HG02884 (cell line): Measurements from ENCODE around the gene MROH7.

Source experiments
- ATAC-seq: cut with Tn5 transposase; IDR thresholded peaks from one replicate; pipeline ENCODE4 v1.9.1; 2021; ENCODE audit warnings: mild to moderate bottlenecking, moderate library complexity; ENCODE audit not compliant: unreplicated experiment

The MROH7 gene

DNA sequence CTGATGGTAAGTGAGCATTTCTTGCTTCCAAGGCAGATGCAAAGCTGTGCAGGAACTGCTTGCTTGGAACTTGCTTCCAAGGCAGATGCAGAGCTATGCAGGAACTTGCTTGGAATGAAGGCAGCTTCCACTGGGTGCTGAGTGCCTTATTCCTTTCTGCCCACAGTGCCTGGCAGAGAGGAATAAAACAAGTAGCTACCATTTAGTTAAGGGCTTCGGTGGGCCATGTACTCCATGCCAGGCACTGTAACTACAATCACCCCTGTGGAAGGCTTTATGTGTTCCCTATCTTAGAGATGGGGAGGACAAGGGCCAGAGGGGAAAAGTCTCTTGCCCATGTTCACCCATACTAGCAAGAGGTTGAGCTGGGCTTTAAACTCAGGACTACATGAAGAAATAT lies 8.3 kb downstream of the MROH7 start:
- no peak for ATAC-seq

DNA sequence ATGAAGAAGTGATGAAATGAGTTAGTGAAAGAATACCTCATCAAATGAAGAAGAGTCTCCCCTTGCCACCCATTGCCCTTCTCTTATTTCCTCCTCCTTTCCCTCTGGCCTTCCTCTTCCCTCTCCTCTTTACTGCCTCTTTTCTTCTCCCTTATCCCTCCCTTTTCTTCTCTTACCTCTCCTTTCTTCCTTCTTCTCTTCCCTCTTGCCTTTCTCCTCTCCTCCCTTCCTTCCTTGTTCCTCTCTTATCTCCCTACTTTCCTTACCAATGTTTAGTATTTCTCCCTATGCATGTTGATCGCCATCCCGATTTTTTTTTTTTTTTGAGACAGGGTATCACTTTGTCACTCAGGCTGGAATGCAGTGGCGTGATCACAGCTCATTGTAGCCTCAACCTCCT lies 8.8 kb downstream of the MROH7 start:
- ATAC-seq = no peak

DNA sequence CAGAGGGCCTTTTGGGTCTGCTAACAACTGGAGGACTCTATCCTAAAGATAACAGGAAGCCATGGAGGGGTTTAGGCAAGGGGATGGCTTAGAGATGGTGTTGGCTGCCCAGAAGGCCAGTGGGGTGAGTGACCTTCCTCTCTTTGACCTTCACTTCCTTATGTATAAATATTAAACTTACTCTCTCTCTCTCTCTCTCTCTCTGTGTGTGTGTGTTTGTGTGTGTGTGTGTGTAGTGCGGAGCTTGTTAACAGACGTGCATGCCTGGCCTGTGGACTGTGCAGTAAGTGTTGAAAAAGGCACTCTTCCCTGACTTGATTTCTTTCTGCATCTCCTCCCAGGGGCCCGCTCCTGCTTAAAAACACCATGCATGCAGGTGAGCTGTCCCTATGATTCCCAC lies 10.0 kb downstream of the MROH7 start:
- ATAC-seq = no peak

DNA sequence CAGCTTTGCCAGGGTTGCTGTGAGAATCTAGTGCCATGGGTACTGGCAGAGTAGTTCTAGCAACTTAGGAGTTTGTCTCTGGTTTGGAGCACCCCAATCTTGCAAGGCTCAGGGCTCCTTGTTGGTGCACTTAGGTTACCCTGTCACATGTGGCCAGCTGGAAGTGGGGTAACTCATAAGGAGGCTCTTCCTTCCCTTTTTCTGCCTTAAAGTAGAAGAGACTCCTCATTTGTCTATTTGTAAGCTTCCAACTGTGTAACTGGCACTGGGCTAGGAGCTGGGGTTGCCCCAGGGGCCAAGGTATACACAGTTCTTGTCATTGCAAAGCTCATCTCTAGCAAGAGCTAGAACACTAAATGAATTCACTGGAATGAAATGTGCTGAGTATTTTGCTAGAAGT lies 10.6 kb downstream of the MROH7 start:
- no peak for ATAC-seq

DNA sequence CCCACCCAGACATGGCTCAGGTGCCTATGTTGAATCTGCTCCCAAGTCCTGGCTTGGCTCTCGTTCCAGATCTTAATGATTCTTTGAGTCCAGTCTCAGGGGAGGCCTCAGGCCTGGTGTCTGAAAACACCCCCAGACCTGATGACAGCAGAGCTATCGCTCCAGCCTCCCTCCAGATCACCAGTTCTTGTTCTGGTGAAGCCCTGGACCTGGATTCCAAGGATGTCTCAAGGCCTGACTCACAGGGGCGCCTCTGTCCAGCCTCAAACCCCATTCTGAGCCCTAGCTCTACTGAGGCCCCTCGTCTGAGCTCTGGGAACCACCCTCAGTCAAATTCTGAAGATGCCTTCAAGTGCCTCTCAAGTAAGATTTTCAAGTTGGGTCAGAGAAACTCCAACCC lies 11.4 kb downstream of the MROH7 start:
- ATAC-seq = no peak

DNA sequence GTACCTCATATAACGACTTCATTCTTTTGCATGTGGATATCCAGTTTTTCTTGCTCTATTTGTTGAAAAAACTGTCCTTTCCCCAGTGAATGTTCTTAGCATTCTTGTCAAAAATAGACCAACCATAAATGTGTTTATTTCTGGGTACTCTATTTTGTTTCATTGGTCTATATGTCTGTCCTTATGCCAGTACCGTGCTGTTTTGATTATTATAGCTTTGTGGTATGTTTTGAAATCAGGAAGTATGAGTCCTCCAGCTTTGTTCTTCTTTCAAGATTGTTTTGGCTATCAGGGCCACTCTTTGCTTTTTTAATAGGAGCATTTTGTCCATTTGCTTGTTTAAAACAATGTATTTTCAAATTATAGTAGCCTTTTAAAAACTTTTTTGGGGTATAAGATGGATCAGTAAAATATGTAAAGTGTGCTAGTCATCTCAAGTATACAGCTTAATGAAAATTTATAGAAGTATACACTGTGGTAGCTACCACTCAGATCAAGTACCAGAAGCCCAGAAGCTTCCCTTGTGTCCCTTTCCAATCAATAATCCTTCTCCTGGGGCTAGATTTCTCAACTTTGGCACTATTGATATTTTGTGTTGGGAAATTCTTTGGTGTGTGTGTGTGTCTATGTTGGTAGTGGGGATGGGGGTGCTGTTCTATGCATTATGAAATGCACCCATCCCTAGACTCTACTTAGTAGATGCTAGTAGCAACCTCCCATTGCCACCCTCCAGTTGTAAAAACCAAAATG lies 16.8 kb downstream of the MROH7 start:
- no peak for ATAC-seq

DNA sequence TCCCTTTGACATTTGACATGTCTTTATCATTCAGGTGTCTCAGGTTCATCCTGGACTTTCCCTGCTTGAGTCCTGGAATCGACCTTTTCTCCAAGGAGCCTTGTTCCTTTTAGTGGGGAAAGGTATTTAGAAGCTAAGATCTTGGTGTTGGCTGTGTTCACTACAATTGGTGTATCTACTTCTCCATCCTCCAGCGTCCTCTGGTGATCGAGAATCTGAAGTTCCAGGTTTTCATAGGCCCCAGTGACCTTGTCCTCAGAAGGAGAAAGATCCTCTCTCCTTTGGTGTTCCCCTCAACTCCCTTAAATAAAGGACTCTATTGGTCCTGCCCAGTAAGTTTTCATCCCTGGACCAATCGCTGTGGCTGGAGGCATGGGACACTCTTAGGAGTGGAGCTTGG lies 22.1 kb downstream of the MROH7 start:
- no peak for ATAC-seq

DNA sequence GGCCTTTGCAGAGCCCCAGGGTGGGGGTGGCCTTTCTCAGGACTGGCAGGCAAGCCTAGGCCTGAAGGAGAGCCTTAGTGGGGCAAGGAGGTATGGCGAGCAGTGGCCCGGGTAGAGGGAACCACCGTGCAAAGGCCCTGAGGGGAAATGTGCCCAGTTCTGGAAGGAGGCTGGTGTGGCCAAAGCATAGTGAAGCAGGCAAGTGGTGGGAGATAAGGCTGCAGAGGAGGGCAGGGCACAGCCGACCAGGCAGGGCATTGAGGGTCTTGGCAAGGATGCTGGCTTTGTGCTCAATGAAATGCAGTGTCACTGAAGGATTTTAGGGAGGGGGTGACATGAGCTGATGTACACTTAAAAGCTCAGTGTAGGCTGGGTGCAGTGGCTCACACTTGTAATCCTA lies 22.8 kb downstream of the MROH7 start:
- no peak for ATAC-seq

DNA sequence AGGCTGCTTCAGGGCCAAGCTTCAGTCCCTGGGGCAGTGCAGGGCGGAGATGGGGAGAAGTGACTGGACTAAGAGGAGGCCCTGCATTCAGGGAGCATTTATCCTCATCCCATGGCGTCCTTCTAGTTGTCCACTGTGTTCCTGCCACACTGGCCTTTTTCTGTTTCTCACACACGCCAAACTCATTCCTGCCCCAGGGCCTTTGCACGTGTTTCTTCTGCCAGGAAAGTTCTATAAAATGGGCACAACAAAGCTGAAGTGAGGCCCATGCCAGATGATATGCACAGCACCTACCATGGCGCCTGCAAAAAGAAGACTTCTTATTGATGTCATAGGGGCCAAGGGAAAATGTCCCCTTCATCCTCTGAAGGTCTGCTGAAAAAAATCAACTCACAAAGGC lies 24.3 kb downstream of the MROH7 start:
- no peak for ATAC-seq

DNA sequence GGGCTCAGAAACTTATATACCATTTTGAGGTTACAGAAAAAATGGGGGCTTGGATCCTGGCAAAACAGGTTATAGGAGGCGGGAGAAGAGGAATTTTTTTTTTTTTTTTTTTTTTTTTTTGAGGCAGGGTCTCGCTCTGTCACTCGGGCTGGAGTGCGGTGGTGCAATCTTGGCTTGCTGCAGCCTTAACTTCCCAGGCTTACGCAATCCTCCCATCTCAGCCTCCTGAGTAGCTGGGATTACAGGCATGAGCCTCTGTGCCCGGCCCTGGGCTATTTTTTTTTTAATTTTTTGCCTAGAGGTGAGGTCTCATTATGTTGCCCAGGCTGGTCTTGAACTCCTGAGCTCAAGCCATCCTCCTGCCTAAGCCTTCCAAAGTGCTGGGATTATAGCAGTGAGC lies 24.7 kb downstream of the MROH7 start:
- no peak for ATAC-seq

DNA sequence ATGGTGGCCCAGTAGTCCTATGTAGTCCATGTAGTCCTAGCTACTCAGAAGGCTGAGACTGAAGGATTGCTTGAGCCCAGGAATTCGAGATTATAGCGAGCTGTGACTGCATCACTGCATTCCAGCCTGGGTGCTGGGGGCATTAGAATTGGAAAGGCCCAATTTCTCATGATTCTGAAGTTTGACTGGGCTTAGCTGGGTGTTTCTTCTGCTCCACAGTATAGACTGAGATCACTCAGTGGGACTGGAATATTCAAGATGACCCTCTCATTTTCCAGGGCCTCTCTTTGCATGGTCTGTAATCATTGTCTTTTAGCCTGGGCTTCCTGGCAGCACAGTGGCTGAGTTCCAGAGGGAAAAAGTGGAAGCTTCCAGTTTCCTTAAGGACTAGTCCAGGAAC lies 26.2 kb downstream of the MROH7 start:
- ATAC-seq = no peak

DNA sequence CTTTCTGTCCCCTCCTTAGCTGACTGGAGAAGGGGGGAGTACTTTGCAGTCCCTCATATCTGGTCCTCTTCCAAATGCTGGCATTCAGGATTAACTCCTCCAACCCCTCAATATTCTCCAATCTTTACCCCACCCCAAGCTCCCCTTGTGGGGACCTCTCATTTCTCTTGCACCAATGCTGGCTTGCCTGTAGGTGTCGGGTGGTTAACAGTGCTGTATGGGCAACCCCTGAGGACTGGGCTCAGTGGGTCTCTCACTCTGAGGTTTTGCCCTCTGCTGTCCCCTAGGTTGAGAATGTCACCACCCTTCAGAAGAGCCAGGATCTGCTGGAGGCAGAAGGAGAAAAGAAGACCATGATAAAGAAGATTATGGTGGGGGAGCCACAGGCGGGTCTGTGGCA lies 27.0 kb downstream of the MROH7 start:
- no peak for ATAC-seq

DNA sequence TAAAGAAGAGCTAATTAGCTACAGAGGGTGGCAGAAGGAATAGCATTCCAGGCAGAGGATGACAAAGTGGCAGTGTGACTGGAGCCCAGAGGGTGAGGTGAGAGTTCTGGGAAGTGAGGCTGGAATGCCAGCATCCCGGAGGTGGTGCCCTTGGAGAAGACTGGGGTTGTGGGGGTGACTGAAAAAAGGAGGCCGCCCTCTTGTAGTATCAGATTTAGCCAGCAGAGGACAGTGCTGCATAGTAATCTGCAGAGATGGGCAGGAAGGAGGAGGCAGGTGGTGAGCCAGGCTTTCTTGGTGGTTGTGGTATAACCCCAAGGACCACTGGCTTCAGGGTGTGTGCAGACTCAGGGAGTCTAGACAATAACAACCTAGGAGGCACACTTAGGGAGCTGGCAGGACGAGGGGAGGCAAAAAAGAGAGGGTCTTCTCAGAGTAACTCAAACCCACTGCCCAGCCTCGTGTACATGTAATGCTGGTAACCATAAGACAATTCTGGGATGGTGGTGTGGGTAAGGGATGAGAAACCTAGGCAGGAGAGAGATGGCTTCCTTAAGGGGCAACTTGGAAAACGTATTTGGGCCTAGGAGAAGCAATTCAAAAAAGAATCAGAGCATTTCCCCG lies 30.5 kb downstream of the MROH7 start:
- no peak for ATAC-seq

DNA sequence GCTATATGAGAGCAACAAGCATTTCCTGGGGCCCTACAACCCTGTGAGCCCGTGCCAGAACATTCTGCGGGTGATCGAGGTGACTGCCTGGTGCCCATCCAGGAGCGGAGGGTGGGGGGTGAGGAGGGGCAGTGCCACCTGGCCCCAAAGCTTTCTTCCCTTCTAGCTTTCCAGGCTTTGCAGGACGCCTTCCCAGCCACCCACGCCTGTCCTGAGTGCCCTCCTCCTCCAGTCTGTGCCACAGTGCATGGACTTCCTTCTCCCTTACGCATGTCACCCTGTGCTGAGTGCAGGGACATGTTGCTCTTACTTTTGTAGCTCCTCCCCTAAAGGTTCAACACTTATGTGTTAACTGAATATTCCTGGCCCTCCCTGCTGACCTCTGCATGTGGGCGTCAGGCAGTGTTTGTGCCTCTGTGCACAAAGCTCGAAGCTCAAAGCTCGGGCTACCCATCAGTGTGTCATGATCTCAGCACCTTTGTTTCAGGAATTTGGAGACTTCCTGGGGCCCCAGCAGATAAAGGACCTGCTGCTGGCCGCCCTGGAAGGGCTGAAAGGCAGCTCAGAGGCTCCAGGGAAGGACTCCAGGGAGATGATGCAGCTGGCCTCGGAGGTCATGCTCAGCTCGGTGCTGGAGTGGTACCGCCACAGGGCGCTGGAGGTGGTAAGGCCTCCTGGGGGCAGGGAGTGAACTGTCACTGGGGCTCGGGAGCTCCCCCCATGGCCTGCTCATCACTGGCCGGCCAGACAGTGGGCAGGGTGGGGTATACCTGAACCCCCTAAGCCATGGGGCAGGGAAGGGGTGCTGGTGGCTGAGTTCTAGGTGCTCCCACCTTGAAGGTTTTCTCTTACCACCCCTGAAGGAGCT lies 37.4 kb downstream of the MROH7 start:
- no peak for ATAC-seq

DNA sequence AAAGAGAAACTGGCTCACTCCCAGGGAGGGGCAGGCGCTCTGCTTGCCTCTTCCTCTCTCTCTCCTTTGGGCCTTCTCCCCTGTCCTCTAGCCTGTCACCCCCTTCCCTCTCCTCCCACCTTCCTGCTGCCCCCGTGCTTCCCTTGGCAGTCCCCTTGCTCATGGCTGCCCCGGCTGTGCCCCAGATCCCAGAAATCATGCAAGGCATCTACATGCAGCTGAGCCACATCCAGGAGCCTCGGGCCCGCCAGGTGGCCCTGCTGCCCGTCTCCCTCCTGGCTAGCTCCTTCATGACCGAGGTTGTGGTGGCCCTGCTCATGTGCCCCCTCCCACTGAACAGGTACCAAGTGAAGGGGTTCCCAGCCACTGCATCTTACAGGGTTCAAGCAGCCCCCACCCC lies 38.1 kb downstream of the MROH7 start:
- no peak for ATAC-seq

DNA sequence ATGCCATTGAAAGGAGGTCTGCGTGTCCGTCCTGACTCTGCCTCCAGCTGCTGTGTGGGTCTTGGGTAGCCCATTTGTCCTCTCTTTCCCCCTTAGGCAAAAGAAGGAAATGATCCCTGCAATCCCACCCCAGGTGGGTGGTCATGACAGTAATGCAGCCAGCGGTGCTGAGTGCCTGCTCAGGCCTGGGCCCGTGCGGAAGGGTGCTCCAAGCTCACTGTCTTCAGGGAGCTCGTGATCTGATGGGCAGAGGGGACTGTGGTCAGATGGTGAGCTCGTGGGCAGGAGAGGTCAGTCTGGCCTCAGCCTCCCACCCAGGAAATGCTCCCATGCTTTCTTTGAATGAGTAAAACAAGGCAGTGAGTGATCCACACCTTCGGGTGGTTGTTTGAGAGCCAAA lies 38.8 kb downstream of the MROH7 start:
- no peak for ATAC-seq

DNA sequence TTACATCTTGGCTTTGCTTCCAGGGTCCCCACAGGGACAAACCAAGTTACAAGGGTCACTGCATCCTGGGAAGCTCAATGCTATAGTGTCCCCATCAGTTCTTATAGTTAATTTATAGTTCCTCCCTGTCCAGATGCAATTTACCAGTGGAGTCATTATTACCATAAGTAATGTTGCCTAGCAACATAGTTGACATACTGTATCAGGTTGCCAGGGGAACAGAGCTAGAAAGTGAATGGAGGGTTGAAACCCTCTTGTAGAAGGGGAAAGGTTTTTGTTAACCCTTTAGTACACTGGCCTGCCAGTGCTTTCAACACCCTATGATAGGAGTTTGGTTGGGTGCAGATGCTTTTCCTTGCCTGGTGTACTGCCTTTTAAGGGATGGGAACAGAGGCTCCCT lies 39.8 kb downstream of the MROH7 start:
- ATAC-seq = no peak

DNA sequence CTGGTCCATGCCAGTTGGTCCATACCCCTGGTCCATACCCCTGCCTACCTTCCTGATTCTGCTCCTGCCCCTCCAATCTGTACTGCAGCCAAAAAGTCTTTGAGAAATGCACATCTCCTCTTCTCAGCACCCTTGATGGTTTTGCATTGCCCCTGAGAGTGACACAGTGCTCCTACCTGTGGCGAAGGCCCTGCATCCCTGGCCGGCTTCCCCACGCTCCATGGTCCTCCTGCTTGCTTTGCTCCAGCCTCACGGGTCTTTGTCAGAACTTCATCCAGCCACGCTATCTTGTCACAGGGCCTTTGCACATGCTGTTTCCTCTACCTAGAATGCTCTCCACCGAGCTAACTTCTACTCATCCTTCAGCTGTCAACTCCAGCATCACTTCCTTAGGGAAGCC lies 41.9 kb downstream of the MROH7 start:
- ATAC-seq = no peak

DNA sequence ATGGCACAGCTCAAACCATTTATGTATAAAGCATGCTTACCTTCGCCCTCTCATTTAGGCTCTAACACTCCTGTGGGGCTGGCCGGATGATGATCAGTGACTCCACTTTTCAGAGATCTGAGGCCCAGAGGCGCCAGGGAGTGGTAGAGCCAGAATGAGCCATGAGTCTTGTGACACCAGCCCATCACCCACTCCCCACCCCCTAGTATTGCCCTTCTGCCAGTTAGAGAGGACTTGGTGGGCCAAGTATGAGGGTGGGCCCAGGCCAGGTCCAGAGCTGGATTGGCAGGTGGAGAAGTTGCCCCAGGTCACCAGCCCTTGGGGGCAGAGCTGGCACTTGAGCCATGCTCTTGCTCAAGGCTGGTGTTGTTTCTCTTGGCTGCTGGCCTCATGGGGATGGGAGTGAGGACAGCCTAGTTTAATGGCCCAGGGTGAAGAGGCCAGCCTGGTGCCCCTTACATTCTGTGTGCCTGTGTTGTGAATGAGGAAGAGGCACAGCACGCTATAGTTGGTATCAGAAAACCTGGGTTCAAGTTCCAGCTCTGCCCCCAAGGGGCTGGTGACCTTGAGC lies 43.8 kb downstream of the MROH7 start:
- no peak for ATAC-seq

DNA sequence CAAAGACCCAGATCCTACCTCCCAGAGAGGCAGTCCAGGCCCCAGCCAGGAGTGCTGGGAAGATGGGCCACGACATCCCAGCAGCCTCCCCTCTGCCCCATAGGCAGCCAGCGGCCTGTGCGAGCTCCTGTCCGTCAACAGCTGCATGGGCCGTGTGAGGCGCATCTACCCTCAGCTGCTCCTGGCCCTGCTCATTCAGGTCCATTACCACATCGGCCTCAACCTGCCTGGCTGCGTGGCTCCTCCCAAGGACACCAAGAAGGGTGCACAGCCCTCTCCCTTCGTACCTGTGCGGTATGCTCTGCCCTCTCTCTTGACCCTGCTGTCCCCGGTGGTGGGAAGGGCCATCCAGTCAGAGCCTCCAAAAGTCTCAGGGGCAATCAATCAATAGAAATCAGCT lies 44.6 kb downstream of the MROH7 start:
- ATAC-seq = no peak

DNA sequence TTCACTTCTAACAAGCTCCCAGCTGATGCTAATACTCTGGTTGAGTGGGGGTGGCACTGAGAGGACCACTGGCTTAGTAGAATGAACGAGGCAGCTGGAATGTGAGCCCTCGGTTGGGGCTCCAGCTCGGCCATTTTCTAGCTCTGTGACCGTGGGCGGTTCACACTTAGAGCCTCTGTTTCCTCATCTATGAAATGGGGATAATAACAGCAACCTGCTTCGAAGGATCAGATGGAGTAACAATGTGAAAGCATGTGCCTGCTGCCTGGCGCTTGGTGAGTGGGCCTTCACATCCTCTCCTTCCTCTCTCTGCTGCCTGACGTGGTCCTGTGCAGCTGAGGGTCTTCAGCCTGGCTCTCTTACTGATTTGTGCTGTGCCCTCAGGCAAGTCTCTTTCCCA lies 53.2 kb downstream of the MROH7 start:
- no peak for ATAC-seq

DNA sequence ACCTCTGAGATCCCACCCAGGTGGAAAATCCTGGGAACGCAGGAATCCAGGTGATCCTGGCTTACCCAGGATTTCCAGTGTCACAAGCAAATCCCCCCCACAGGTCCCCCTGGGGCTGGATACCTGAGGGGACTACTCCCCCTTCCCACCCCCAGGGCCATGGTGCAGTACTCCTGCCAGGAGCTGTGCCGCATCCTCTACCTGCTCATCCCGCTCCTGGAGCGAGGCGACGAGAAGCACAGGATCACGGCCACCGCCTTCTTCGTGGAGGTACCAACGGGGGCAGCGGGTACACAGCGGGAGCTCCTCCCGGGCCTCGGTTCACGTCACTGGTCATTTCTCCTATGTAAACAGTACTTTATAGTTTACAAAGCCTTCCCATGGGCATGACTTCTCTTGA lies 53.6 kb downstream of the MROH7 start:
- ATAC-seq = no peak
